A549 (cell line): ENCODE data around the gene SCG5.

Experiments used
- BHLHE40 ChIP-seq: IDR thresholded peaks from 2 replicates; pipeline ENCODE4 v1.6.1; 2012; ENCODE audit warnings: low read depth, low read length, inconsistent platforms
- TF ChIP-seq, protein P1 (sequence below): IDR thresholded peaks from 2 replicates; pipeline ENCODE4 v1.6.1; 2012
- TF ChIP-seq, protein P2 (sequence below): fragments of >200 bp; sonication (Bioruptor Twin); formaldehyde crosslinking; IDR thresholded peaks from 2 replicates; pipeline ENCODE4 v1.6.1; 2016

GRCh38 chr15:32651229-32651837 is 9.8 kb downstream of the SCG5 start:
- TF ChIP-seq, protein P1, sequence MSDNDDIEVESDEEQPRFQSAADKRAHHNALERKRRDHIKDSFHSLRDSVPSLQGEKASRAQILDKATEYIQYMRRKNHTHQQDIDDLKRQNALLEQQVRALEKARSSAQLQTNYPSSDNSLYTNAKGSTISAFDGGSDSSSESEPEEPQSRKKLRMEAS = no peak
- no peak for TF ChIP-seq BHLHE40
- TF ChIP-seq, protein P2, sequence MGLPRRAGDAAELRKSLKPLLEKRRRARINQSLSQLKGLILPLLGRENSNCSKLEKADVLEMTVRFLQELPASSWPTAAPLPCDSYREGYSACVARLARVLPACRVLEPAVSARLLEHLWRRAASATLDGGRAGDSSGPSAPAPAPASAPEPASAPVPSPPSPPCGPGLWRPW = no peak
